Activated naive CD8-positive, alpha-beta T cell treated with anti-CD3 and anti-CD28 coated beads, Interleukin-2, amount 10 ng/mL, durations not matched to agents 7 days and 5 days (primary cell): ENCODE results near the gene MBIP. TPM values are rescaled to one million over a fixed set of nuclear protein-coding genes. Genes with fewer than 3 reads are reported as not detected.

Experiments used
- ATAC-seq: fragments of 150-1000 bp; cut with Tn5 transposase; one replicate; pipeline ENCODE4 v1.10.0; 2021; ENCODE audit warnings: low read depth, moderate library complexity
- POLR2A ChIA-PET: fragments of 350-600 bp; sonication (Branson Sonifier 250); formaldehyde crosslinking; loops from one replicate; lab custom pipeline; 2021; ENCODE audit warnings: antibody characterized with exemption; lab: Charles Lee
- DNase-seq: peaks from one replicate; pipeline ENCODE4 v3.0.0; 2021
- H3K27ac Mint-ChIP-seq: one replicate; pipeline ENCODE4 v1.8.0; 2022; ENCODE audit warnings: mild to moderate bottlenecking, mixed read lengths
- H3K27me3 Mint-ChIP-seq: one replicate; pipeline ENCODE4 v1.8.0; 2022; ENCODE audit warnings: mild to moderate bottlenecking, moderate library complexity, mixed read lengths
- H3K36me3 Mint-ChIP-seq: one replicate; pipeline ENCODE4 v1.8.0; 2021; ENCODE audit warnings: mild to moderate bottlenecking, mixed read lengths
- H3K4me1 Mint-ChIP-seq: one replicate; pipeline ENCODE4 v1.8.0; 2021; ENCODE audit warnings: mixed read lengths
- H3K4me3 Mint-ChIP-seq: one replicate; pipeline ENCODE4 v1.8.0; 2022; ENCODE audit warnings: mild to moderate bottlenecking, moderate library complexity, mixed read lengths
- H3K9me3 Mint-ChIP-seq: one replicate; pipeline ENCODE4 v1.8.0; 2021; ENCODE audit warnings: mixed read lengths
- total RNA-seq, 2 experiments: library from RNA; stranded (reverse); gene quantifications; one replicate each; pipeline ENCODE4 v1.2.3, GENCODE V29; 2021

Gene MBIP
- total RNA-seq, 2 experiments from 2014 or later = 21.1 to 24.5 TPM

DNA sequence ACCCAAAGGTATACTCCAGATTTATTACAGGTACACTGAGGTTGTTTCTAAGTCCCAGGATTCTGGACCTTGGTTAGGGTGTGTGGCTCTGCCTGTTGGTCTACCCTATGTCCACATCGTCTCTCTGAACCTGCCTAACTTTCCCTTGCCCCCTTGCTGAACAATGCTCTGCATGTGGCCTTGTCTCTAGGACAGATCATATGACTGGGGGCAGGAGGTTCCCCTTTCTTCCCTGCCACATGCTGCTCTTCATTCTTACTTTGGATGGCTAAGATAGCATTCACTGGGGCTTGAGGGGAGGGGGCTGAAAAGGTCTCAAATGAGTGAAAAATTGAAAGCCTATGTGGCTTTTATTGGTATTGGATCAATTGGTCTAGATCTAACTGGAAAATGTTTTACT lies 49.2 kb downstream of the MBIP start:
- Mint-ChIP-seq H3K4me3 (no peak overlapping the region), H3K27me3 (peaks cover 62% of the 10 kb centered on the region), H3K27ac (no peak overlapping the region), H3K9me3 (no peaks in the 10 kb centered on the region), H3K4me1 (peaks cover 9% of the 10 kb centered on the region), H3K36me3 (no peaks in the 10 kb centered on the region)
- no peak for DNase-seq
- no peak for ATAC-seq
- POLR2A ChIA-PET = no interaction called here

DNA sequence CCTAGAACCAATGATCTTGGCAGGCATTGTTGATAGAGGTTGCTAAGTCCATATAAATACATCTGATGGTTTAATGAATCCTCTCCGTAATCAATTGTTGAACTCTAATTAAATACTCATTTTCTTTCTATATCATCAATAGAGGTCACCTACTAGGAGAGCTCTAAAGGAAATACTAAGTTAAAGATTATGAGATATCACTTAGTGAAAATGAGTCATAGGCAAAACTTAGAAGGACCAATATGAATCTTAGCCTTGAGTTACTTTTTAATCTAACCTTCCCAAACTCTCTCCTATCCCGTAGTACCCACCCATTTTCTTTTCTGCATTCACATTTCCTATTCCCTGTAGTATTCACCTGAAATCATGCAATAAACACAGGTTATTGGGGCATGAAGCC lies 50.2 kb downstream of the MBIP start:
- Mint-ChIP-seq H3K4me3 (no peak overlapping the region), H3K36me3 (no peaks in the 10 kb centered on the region)

DNA sequence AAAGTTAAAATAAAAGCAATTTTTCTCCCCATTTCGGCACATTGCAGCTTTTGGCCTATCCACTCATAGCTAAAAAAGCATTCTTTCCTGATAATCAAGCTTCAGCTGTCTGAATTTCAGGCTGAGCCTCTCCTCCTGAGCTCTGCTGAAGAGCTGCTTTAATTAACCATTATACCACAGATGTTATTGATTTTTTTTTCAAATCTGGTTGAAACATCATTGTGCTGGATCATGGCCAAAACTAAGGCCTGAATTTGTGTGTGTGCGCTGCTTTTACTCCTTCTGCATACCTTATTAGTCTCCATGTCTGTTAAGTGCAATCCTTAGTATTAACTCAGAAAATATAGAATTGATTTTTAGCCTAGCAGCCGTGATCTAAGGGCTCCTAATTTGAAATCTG lies 52.3 kb downstream of the MBIP start:
- Mint-ChIP-seq H3K9me3 (no peaks in the 10 kb centered on the region), H3K27me3 (peaks cover 44% of the 10 kb centered on the region), H3K27ac (no peak overlapping the region), H3K4me1 (peaks cover 8% of the 10 kb centered on the region), H3K4me3 (no peak overlapping the region), H3K36me3 (no peaks in the 10 kb centered on the region)
- DNase-seq (no peak), ATAC-seq (no peak)
- POLR2A ChIA-PET = no interaction called here

More for the DNA sequence above, 50.2 kb downstream of the MBIP start:
- no peak for ATAC-seq
- Mint-ChIP-seq H3K27me3 (peaks cover 62% of the 10 kb centered on the region), H3K4me1 (peaks cover 9% of the 10 kb centered on the region), H3K27ac (no peak overlapping the region), H3K9me3 (no peaks in the 10 kb centered on the region)
- no peak for DNase-seq
- POLR2A ChIA-PET = no interaction called here

DNA sequence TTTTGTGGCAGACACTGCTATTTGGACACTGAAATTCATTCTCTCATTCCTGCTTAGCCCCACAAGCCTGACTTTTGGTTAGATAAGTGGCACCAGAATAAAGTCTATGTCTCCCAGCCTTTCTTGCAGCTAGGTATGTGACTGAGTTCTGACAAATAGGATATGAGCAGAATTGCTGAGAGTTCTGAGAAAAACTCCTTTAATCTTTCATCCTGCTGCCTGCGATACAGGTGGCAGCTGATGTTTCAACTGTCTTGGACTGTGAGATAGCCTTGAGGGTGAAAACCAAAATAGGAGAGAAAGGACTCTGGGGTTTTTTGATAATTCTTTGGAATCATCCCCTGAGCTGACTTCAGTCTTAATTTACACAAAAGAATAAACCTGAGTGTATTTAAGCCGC lies 55.8 kb downstream of the MBIP start:
- Mint-ChIP-seq H3K4me3 (no peak overlapping the region), H3K4me1 (no peaks in the 10 kb centered on the region), H3K9me3 (no peaks in the 10 kb centered on the region), H3K27me3 (peaks cover 12% of the 10 kb centered on the region), H3K27ac (no peak overlapping the region), H3K36me3 (no peaks in the 10 kb centered on the region)
- DNase-seq (no peak), ATAC-seq (no peak)
- POLR2A ChIA-PET = no interaction called here

DNA sequence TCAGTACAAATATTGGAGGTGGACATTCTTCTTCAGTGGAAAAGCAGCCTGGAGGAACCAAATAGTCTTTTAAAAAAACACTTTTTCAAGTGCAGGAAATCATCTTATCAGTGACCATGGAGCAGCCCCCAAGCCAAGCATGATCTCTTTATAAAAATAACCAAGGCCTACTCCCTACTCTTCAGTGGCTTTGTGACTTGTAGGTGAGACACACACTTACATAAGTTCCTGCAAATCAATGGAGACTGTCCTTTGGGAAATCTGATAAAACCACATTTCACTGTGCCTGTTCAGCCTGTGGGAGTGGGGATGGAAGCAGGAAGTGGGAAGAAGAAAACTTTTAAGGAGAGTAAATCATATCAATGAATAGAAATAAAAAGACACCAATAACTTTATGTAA lies 56.3 kb downstream of the MBIP start:
- Mint-ChIP-seq H3K9me3 (no peaks in the 10 kb centered on the region), H3K36me3 (no peaks in the 10 kb centered on the region), H3K4me1 (no peaks in the 10 kb centered on the region), H3K27ac (no peak overlapping the region), H3K4me3 (no peak overlapping the region), H3K27me3 (peaks cover 9% of the 10 kb centered on the region)
- DNase-seq = no peak
- POLR2A ChIA-PET = no interaction called here
- ATAC-seq = no peak

DNA sequence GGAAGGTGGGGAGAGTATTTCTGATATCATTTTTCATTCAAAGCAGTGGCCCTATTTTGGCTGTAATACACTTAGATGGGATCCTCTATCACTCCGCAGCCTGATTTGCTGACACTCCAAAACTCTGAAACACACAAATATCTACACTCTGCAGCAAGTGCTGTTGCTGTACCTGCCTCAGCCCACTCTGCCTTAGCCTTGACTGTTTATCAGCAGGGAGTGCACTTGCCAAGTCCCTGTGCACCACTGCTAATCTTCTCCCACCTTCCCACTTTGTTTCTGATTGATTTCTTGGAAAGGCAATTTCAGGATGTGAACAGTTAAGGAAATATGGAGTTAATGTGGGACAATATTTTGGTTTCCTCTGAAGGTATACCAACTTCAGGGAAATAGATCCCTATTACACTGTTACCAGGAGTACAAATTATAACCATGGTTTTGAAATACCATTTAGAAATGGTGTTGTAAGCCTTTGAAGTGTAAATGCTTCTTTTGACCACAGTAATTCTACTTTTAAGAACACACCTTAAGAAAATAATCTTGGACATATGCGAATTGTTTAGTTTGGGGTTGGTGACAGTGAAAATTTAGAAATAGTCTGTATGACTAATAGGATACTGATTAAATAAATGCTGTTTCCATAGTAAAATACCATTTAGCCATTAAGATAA lies 59.3 kb downstream of the MBIP start:
- Mint-ChIP-seq H3K4me1 (no peaks in the 10 kb centered on the region), H3K36me3 (no peaks in the 10 kb centered on the region), H3K9me3 (no peaks in the 10 kb centered on the region), H3K4me3 (no peak overlapping the region), H3K27ac (no peak overlapping the region), H3K27me3 (peaks cover 5% of the 10 kb centered on the region)
- no peak for ATAC-seq
- DNase-seq = no peak
- POLR2A ChIA-PET = no interaction called here

DNA sequence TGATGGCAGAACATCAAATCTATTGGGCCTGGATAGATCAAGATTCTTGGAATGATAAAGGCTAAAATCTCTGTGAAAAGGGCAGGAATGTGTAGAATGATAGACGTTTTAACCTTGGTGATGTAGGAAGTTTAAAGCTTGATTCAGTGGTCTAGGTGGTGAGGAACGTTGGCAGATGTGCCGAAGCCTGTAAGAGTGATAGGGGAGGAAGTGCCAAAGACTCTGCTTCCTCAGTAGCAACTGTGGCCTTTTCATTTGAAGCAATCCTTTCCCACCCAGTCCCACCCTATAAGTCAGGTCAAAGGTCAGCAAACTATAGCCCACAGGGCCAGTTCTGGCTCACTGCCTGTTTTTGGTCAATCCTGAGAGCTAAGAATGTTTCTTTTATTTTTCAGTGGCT lies 62.2 kb downstream of the MBIP start:
- ATAC-seq = no peak
- H3K4me3 Mint-ChIP-seq = no peak overlapping the region

DNA sequence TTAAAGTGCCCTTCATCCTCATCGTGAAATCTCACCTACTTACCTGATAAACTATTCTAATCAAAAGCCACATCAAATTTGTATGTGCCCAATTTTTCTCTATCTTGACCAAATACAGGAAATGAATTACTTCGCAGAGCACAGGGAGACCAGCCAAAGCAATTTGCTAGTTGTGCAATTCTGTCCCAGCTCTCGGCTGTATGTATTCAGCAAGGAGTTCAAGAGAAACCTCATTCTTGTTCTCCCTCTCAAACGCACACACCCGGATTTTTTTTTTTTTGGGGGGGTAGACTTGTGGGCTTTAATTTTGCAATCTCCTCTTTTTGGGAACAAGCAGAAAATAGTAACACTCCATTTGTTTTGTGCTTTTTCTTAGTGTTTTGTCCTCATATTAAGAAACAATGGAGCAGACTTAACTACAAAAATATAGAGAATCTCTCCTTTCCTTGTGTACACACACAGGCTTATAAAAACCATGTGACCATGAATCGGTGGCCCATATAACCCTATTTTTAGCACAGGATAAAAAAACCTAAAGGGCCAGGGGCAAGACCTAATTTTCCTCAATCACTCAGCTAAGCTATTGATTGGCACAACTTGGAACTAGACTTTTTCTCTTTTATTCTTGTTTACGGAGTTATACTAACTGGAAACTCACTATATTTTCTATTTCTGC lies 64.2 kb downstream of the MBIP start:
- Mint-ChIP-seq H3K27me3 (peaks cover 9% of the 10 kb centered on the region), H3K9me3 (no peaks in the 10 kb centered on the region), H3K4me1 (no peaks in the 10 kb centered on the region), H3K4me3 (no peak overlapping the region), H3K36me3 (no peaks in the 10 kb centered on the region), H3K27ac (no peak overlapping the region)
- DNase-seq (no peak), ATAC-seq (no peak)
- POLR2A ChIA-PET = no interaction called here

More for the DNA sequence above, 62.2 kb downstream of the MBIP start:
- no peak for DNase-seq
- H3K27me3 Mint-ChIP-seq = peaks cover 5% of the 10 kb centered on the region
- no peaks in the 10 kb centered on the region for H3K36me3 Mint-ChIP-seq
- POLR2A ChIA-PET = no interaction called here
- H3K9me3 Mint-ChIP-seq = no peaks in the 10 kb centered on the region
- no peaks in the 10 kb centered on the region for H3K4me1 Mint-ChIP-seq
- no peak overlapping the region for H3K27ac Mint-ChIP-seq

DNA sequence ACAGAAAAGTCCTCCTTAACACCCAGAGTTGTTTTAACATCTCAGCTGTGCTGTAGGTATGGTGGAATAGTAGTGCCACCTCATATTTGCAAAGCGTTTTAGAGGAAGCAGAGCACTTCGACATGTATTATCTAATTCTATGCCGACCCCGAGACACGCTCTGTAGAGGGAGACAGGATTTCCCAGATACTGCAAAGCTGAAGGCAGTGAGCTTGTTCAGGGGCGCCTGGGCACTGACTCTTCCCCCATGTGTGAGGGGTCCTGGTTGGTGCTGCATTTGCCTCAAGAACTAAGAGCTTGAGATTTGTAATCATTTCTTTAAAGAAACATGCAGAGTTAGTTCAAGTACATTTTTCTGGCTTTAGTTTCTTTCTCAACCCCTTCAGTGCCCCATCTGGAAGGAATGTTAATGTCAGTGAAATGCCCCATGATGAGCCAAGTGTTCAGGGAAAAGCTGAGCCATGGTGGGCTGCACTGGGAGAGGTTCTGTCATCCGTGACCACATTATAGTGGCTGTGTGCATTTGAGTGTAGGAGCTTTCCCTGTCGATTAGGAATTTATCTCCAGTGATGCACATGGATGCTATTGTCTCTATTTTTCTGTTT lies 66.3 kb downstream of the MBIP start:
- H3K4me1 Mint-ChIP-seq = no peaks in the 10 kb centered on the region
- H3K36me3 Mint-ChIP-seq = no peaks in the 10 kb centered on the region
- H3K9me3 Mint-ChIP-seq = no peaks in the 10 kb centered on the region
- no peak for ATAC-seq
- peaks cover 9% of the 10 kb centered on the region for H3K27me3 Mint-ChIP-seq
- no peak overlapping the region for H3K4me3 Mint-ChIP-seq
- H3K27ac Mint-ChIP-seq = no peak overlapping the region
- POLR2A ChIA-PET = no interaction called here
- DNase-seq = no peak

Other genes with a start within 250 kb of the MBIP start
- gene PTCSC3, start 143.9 kb downstream of the MBIP start, total RNA-seq = not detected
- not detected for gene NKX2-1, start 199.6 kb upstream of the MBIP start, total RNA-seq